DMS114 treated with DMSO at 0.1 percent for 48 hours (cell line): ENCODE data around the gene TRIM46.
"Not testable (repeated sequence)": the region's sequence is repeated elsewhere in the genome, so short reads cannot be mapped to it uniquely, and the experiment has no call there.

Source experiments
- DNase-seq: peaks from one replicate; lab custom pipeline; 2025; ENCODE audit not compliant: unreplicated experiment; lab: John Stamatoyannopoulos, UW

Gene TRIM46

GRCh38 chr1:155136748-155137147 lies 36.9 kb upstream of the TRIM46 start:
- no peak for DNase-seq

GRCh38 chr1:155137154-155137949 lies 36.3 kb upstream of the TRIM46 start:
- DNase-seq, result no peak

GRCh38 chr1:155139895-155140629 lies 33.6 kb upstream of the TRIM46 start, which contains the start of gene DPM3:
DPM3 (minus strand) TSS chr1:155140531; CDS start chr1:155140240, 291 bp downstream.
- DNase-seq, result peak; percentile 86

- DNase-seq, result no peak
Measured at GRCh38 chr1:155140630-155140953, 33.1 kb upstream of the TRIM46 start.

GRCh38 chr1:155141749-155142148 lies 31.9 kb upstream of the TRIM46 start:
- no peak for DNase-seq

- DNase-seq, result no peak
Measured at GRCh38 chr1:155145491-155145890, 28.2 kb upstream of the TRIM46 start.

GRCh38 chr1:155155996-155156643 lies 17.5 kb upstream of the TRIM46 start:
- not testable (repeated sequence) for DNase-seq

- no peak for DNase-seq
Measured at GRCh38 chr1:155158991-155159390, 14.7 kb upstream of the TRIM46 start.

GRCh38 chr1:155160128-155160527 lies 13.5 kb upstream of the TRIM46 start:
- DNase-seq, result no peak

- not testable (repeated sequence) for DNase-seq
Measured at GRCh38 chr1:155162631-155163030, 11.0 kb upstream of the TRIM46 start.

GRCh38 chr1:155163785-155164184 lies 9.9 kb upstream of the TRIM46 start:
- not testable (repeated sequence) for DNase-seq

GRCh38 chr1:155164625-155165024 lies 9.0 kb upstream of the TRIM46 start:
- not testable (repeated sequence) for DNase-seq

- DNase-seq, result no peak
Measured at GRCh38 chr1:155166051-155166470, 7.6 kb upstream of the TRIM46 start.

- DNase-seq, result no peak
Measured at GRCh38 chr1:155166471-155167165, 7.0 kb upstream of the TRIM46 start.

- DNase-seq, result peak; percentile 82
Measured at GRCh38 chr1:155167166-155168104, 6.2 kb upstream of the TRIM46 start.

- not testable (repeated sequence) for DNase-seq
Measured at GRCh38 chr1:155168105-155168445, 5.6 kb upstream of the TRIM46 start.

- DNase-seq, result no peak
Measured at GRCh38 chr1:155168456-155169210, 5.0 kb upstream of the TRIM46 start.

GRCh38 chr1:155169541-155169940 lies 4.1 kb upstream of the TRIM46 start:
- no peak for DNase-seq

GRCh38 chr1:155170101-155170785 lies 3.4 kb upstream of the TRIM46 start:
- no peak for DNase-seq
